ENCODE results near the gene CHD5. TPM values are rescaled to one million over a fixed set of nuclear protein-coding genes. Genes with fewer than 3 reads are reported as not detected.

The CHD5 gene
- polyA plus RNA-seq, 2 of the 4 experiments (the other 2 are of a cell fraction): 0.21 to 0.66 TPM

DNA sequence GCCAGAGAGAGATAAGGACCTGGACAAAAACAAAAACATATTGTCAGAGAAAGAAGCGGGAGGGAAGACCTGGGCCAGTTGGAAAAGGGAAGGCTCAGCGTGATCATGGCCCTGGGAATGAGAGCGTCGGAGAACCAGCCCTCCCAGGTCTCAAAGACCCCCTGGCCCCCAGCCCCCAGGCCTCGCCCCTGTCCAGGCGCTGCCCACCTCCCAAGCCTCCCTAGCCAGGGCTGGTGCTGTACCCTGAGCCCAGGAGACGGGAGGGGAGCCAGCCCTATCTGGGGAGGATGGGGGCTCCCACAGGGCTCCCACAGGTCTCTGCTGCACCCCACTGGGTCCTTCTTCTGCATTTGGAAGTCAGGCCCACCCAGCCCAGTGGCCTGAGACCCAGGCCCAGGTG, 15.1 kb downstream of the CHD5 start:
- TF ChIP-seq JUN (IDR thresholded peaks at IDR 0.05) (no peak), HOXB5 (CRISPR knock-in tag; IDR thresholded peaks at IDR 0.05) (no peak), MAFK (IDR thresholded peaks at IDR 0.05; ENCODE audit: partially characterized antibody) (no peak), HDAC2 (IDR thresholded peaks at IDR 0.05) (no peak), HEYL (CRISPR knock-in tag; IDR thresholded peaks at IDR 0.05) (no peak)
- TF ChIP-seq, protein P1, sequence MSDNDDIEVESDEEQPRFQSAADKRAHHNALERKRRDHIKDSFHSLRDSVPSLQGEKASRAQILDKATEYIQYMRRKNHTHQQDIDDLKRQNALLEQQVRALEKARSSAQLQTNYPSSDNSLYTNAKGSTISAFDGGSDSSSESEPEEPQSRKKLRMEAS (IDR thresholded peaks at IDR 0.05): no peak
- POLR2A ChIA-PET: no interaction called here
- H3K9me3 ChIP-seq: no peaks in the 10 kb centered on the region
- DNase-seq (ENCODE audit: low read depth in 1 of 2, low spot score in 1 of 2) (no peak), FAIRE-seq (no peak), ATAC-seq (no peak)
- no peak overlapping the region for H3K4me2 ChIP-seq
- CTCF ChIA-PET: interaction anchor here (1.6 kb wide), 1 partner anchor 112 kb away, joined by 4 read pairs; no protein-coding TSS in a partner anchor
- WGBS (ENCODE audit: missing lambda C conversion rate): 62% methylated on average over 4 of the region's 7 CpGs
- no peak overlapping the region for H3K4me3 ChIP-seq
- no peaks in the 10 kb centered on the region for H3K4me1 ChIP-seq
- no peak overlapping the region for H3K27ac ChIP-seq

DNA sequence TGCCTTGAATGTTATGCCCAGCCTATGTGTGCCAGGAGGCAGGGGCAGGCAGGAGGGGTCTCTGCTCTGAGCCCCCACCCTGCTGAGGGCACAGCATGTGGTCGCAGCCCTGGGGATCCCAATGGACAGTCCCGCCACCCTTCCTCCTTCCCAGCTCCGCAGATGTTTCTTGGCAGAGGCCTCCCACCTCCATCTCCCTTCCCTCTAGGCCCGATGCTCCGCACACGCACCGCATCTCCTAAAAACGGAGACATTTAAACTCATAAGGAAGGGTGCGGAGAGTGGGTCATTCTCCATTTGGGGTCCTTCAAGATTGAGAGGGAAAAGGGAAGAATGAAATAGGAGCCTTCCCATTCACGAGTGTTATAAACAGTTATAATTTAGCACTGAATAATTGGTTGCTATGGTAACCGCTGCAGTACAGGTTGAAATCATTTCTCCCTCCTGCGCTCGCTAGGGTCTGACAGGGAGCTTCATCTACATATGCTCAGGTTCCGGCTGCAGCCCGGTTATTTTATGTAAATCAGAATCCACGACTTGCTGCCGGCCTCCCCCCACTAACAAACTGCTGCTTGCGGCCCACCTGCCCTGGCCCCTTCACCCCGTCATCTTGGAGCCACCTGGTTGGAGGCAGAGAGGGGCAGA, 16.0 kb downstream of the CHD5 start:
- ATAC-seq: no peak
- ChIA-PET CTCF (no interaction called here), POLR2A (no interaction called here)
- no peaks in the 10 kb centered on the region for H3K4me1 ChIP-seq
- no peak for TF ChIP-seq EHMT2 (IDR thresholded peaks at IDR 0.05; ENCODE audit: low read depth)
- TF ChIP-seq, protein P2, sequence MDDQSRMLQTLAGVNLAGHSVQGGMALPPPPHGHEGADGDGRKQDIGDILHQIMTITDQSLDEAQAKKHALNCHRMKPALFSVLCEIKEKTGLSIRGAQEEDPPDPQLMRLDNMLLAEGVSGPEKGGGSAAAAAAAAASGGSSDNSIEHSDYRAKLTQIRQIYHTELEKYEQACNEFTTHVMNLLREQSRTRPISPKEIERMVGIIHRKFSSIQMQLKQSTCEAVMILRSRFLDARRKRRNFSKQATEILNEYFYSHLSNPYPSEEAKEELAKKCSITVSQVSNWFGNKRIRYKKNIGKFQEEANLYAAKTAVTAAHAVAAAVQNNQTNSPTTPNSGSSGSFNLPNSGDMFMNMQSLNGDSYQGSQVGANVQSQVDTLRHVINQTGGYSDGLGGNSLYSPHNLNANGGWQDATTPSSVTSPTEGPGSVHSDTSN (IDR thresholded peaks at IDR 0.05): no peak
- no peak for TF ChIP-seq HOXB13 (CRISPR knock-in tag; IDR thresholded peaks at IDR 0.05; ENCODE audit: low read depth)
- no peak for TF ChIP-seq CBX2 (IDR thresholded peaks at IDR 0.05; ENCODE audit: borderline replicate concordance, low read depth)
- TF ChIP-seq, protein P3, sequence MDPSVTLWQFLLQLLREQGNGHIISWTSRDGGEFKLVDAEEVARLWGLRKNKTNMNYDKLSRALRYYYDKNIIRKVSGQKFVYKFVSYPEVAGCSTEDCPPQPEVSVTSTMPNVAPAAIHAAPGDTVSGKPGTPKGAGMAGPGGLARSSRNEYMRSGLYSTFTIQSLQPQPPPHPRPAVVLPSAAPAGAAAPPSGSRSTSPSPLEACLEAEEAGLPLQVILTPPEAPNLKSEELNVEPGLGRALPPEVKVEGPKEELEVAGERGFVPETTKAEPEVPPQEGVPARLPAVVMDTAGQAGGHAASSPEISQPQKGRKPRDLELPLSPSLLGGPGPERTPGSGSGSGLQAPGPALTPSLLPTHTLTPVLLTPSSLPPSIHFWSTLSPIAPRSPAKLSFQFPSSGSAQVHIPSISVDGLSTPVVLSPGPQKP (IDR thresholded peaks at IDR 0.05; ENCODE audit: low read depth, low read length): no peak
- no peak for TF ChIP-seq FOSL2 (IDR thresholded peaks at IDR 0.05)
- no peak for TF ChIP-seq FOSL2 (CRISPR knock-in tag; IDR thresholded peaks at IDR 0.05)
- no peak for TF ChIP-seq EP300 (IDR thresholded peaks at IDR 0.05)
- no peak for TF ChIP-seq NR3C1 (IDR thresholded peaks at IDR 0.05)
- TF ChIP-seq MYC (IDR thresholded peaks at IDR 0.05; ENCODE audit: borderline replicate concordance, low read length): no peak
- TF ChIP-seq, protein P4, sequence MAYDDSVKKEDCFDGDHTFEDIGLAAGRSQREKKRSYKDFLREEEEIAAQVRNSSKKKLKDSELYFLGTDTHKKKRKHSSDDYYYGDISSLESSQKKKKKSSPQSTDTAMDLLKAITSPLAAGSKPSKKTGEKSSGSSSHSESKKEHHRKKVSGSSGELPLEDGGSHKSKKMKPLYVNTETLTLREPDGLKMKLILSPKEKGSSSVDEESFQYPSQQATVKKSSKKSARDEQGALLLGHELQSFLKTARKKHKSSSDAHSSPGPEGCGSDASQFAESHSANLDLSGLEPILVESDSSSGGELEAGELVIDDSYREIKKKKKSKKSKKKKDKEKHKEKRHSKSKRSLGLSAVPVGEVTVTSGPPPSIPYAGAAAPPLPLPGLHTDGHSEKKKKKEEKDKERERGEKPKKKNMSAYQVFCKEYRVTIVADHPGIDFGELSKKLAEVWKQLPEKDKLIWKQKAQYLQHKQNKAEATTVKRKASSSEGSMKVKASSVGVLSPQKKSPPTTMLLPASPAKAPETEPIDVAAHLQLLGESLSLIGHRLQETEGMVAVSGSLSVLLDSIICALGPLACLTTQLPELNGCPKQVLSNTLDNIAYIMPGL (CRISPR knock-in tag; IDR thresholded peaks at IDR 0.05; ENCODE audit: borderline replicate concordance): no peak
- TF ChIP-seq, protein P5, sequence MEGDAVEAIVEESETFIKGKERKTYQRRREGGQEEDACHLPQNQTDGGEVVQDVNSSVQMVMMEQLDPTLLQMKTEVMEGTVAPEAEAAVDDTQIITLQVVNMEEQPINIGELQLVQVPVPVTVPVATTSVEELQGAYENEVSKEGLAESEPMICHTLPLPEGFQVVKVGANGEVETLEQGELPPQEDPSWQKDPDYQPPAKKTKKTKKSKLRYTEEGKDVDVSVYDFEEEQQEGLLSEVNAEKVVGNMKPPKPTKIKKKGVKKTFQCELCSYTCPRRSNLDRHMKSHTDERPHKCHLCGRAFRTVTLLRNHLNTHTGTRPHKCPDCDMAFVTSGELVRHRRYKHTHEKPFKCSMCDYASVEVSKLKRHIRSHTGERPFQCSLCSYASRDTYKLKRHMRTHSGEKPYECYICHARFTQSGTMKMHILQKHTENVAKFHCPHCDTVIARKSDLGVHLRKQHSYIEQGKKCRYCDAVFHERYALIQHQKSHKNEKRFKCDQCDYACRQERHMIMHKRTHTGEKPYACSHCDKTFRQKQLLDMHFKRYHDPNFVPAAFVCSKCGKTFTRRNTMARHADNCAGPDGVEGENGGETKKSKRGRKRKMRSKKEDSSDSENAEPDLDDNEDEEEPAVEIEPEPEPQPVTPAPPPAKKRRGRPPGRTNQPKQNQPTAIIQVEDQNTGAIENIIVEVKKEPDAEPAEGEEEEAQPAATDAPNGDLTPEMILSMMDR (IDR thresholded peaks at IDR 0.05): no peak
- no peak for TF ChIP-seq HOXA7 (CRISPR knock-in tag; IDR thresholded peaks at IDR 0.05)
- TF ChIP-seq GATA3 (IDR thresholded peaks at IDR 0.05; ENCODE audit: borderline replicate concordance): no peak
- TF ChIP-seq HOXB5 (CRISPR knock-in tag; IDR thresholded peaks at IDR 0.05): no peak
- no peak for TF ChIP-seq CBX8 (IDR thresholded peaks at IDR 0.05)
- TF ChIP-seq HDAC2 (IDR thresholded peaks at IDR 0.05): no peak
- no peak for TF ChIP-seq NFE2L2 (conservative IDR thresholded peaks at IDR 0.05; ENCODE audit: low read length)
- no peak for TF ChIP-seq FOXS1 (CRISPR knock-in tag; IDR thresholded peaks at IDR 0.05)
- TF ChIP-seq MAFK (IDR thresholded peaks at IDR 0.05; ENCODE audit: partially characterized antibody): no peak
- no peak overlapping the region for H3K27ac ChIP-seq
- no peak overlapping the region for H3K4me2 ChIP-seq
- no peak for FAIRE-seq
- WGBS (ENCODE audit: missing lambda C conversion rate): 67% methylated on average over 19 of the region's 19 CpGs
- no peak overlapping the region for H3K4me3 ChIP-seq
- DNase-seq (ENCODE audit: low read depth in 1 of 2, low spot score in 1 of 2): no peak
- no peaks in the 10 kb centered on the region for H3K9me3 ChIP-seq
